H1 (cell line): ENCODE measurements around the gene PBX1. TPM values are rescaled to one million over a fixed set of nuclear protein-coding genes. Genes with fewer than 3 reads are reported as not detected.

ENCODE experiments used
- CTCF ChIA-PET: fragments of 300-600 bp; sonication (Branson Sonifier 250); formaldehyde crosslinking; loops from one replicate; lab custom pipeline; 2021; ENCODE audit not compliant: partially characterized antibody; lab: Charles Lee
- POLR2A ChIA-PET: fragments of 300-600 bp; sonication (Branson Sonifier 250); formaldehyde crosslinking; loops from one replicate; lab custom pipeline; 2021; ENCODE audit warnings: inconsistent platforms; ENCODE audit not compliant: partially characterized antibody; lab: Charles Lee
- DNase-seq, 2 experiments: peaks; one replicate each; pipeline versions ENCODE4 v3.0.0 to v3.0.0-alpha.2; 2010 to 2022; ENCODE audit warnings: low spot score in 2 of 2, low read depth in 1 of 2, mixed read lengths in 1 of 2
- FAIRE-seq: peaks from 2 replicates; lab custom pipeline; 2011; peaks lifted over from hg19 to GRCh38; lab: Jason Lieb, UNC
- H2AFZ ChIP-seq: 2 replicates; pipeline ENCODE4 v1.8.1; 2012; ENCODE audit warnings: low read length, inconsistent platforms
- H2AK5ac ChIP-seq: 2 replicates; pipeline ENCODE4 v1.6.1; 2013; ENCODE audit warnings: low read depth, low read length
- H2BK120ac ChIP-seq: replicated peaks from 2 replicates; pipeline ENCODE3; 2013; ENCODE audit warnings: low read depth, low read length, inconsistent platforms
- H2BK12ac ChIP-seq: 2 replicates; pipeline ENCODE4 v1.6.1; 2013; ENCODE audit warnings: low read depth, low read length
- H2BK15ac ChIP-seq: 2 replicates; pipeline ENCODE4 v1.6.1; 2013; ENCODE audit warnings: low read length
- H2BK20ac ChIP-seq: 2 replicates; pipeline ENCODE4 v1.6.1; 2013; ENCODE audit warnings: low read length
- H2BK5ac ChIP-seq: 2 replicates; pipeline ENCODE4 v1.6.1; 2013; ENCODE audit warnings: low read depth, low read length
- H3K14ac ChIP-seq: 2 replicates; pipeline ENCODE4 v1.6.1; 2013; ENCODE audit warnings: inconsistent platforms; ENCODE audit not compliant: insufficient read length
- H3K18ac ChIP-seq: 2 replicates; pipeline ENCODE4 v1.6.1; 2013; ENCODE audit warnings: low read length; ENCODE audit errors: extremely low read depth
- H3K23ac ChIP-seq: 2 replicates; pipeline ENCODE4 v1.6.1; 2013; ENCODE audit warnings: inconsistent platforms; ENCODE audit not compliant: insufficient read length
- H3K23me2 ChIP-seq: 2 replicates; pipeline ENCODE4 v1.6.1; 2013; ENCODE audit warnings: low read depth, low read length
- H3K27ac ChIP-seq: 2 replicates; pipeline ENCODE4 v1.6.1; 2011; ENCODE audit warnings: low read depth, low read length, inconsistent platforms
- H3K27me3 ChIP-seq, 4 experiments: replicated peaks in 1 of 4; 1 replicate in 1 of 4; 2 replicates in 3 of 4; pipeline versions ENCODE4 v1.6.1 to v1.8.1; 2011 to 2013; ENCODE audit warnings: low read length in 3 of 4, mild to moderate bottlenecking in 3 of 4, inconsistent platforms in 2 of 4, mixed read lengths in 2 of 4, moderate library complexity in 1 of 4; ENCODE audit not compliant: control insufficient read depth in 3 of 4, insufficient read depth in 3 of 4; ENCODE audit errors: extremely low read depth in 1 of 4
- H3K36me3 ChIP-seq, 4 experiments: 2 replicates each; pipeline versions ENCODE4 v1.6.1 to v1.8.1; 2011 to 2013; ENCODE audit warnings: mild to moderate bottlenecking in 4 of 4, low read length in 3 of 4, moderate library complexity in 2 of 4, control low read depth in 1 of 4, inconsistent platforms in 1 of 4; ENCODE audit not compliant: insufficient read depth in 4 of 4, control insufficient read depth in 2 of 4
- H3K4ac ChIP-seq: replicated peaks from 2 replicates; pipeline ENCODE3; 2013; ENCODE audit warnings: low read length, low read depth, mixed read lengths, inconsistent platforms; ENCODE audit not compliant: insufficient read length
- H3K4me1 ChIP-seq, 4 experiments: replicated peaks in 1 of 4; 1 replicate in 1 of 4; 2 replicates in 3 of 4; pipeline versions ENCODE4 v1.6.1 to v1.8.1; 2011 to 2013; ENCODE audit warnings: low read length in 3 of 4, inconsistent platforms in 2 of 4, mixed read lengths in 1 of 4; ENCODE audit not compliant: insufficient read depth in 4 of 4, control insufficient read depth in 3 of 4
- H3K4me2 ChIP-seq, 2 experiments: 2 replicates each; pipeline versions ENCODE4 v1.6.1 to v1.8.1; 2011 to 2013; ENCODE audit warnings: low read depth in 2 of 2, low read length in 2 of 2, control low read depth in 1 of 2, inconsistent platforms in 1 of 2, mild to moderate bottlenecking in 1 of 2; ENCODE audit not compliant: insufficient read depth in 1 of 2
- H3K4me3 ChIP-seq, 4 experiments: fragments of 200-600, 300-600 bp in 1 of 4; sonication (generic), shearing (Covaris generic), sonication (Bioruptor Twin) in 1 of 4; 2 replicates each; pipeline versions ENCODE4 v1.5.1 to v1.8.1; 2011 to 2016; ENCODE audit warnings: low read length in 4 of 4, low read depth in 3 of 4, control low read depth in 2 of 4, inconsistent platforms in 2 of 4, mild to moderate bottlenecking in 2 of 4, mixed read lengths in 1 of 4, moderate library complexity in 1 of 4; ENCODE audit not compliant: insufficient read depth in 2 of 4; ENCODE audit errors: extremely low read depth in 1 of 4
- H3K56ac ChIP-seq: replicated peaks from 2 replicates; pipeline ENCODE3; 2013; ENCODE audit warnings: low read depth, mild to moderate bottlenecking, mixed read lengths, low read length, inconsistent platforms; ENCODE audit not compliant: insufficient read length
- H3K79me1 ChIP-seq: 2 replicates; pipeline ENCODE4 v1.6.1; 2013; ENCODE audit warnings: low read depth, low read length, control low read depth
- H3K79me2 ChIP-seq, 2 experiments: 2 replicates each; pipeline versions ENCODE4 v1.6.1 to v1.8.1; 2012 to 2013; ENCODE audit warnings: low read length in 2 of 2, mild to moderate bottlenecking in 2 of 2, inconsistent platforms in 1 of 2; ENCODE audit not compliant: insufficient read depth in 2 of 2, control insufficient read depth in 1 of 2
- H3K9ac ChIP-seq, 4 experiments: replicated peaks in 1 of 4; 1 replicate in 1 of 4; 2 replicates in 3 of 4; pipeline versions ENCODE4 v1.6.1 to v1.8.1; 2011 to 2013; ENCODE audit warnings: low read depth in 3 of 4, low read length in 3 of 4, control low read depth in 2 of 4, mild to moderate bottlenecking in 2 of 4, moderate library complexity in 2 of 4, inconsistent platforms in 1 of 4; ENCODE audit errors: extremely low read depth in 1 of 4
- H3K9me3 ChIP-seq, 2 experiments: 2 replicates each; pipeline versions ENCODE4 v1.6.1 to v1.8.1; 2012 to 2013; ENCODE audit warnings: mild to moderate bottlenecking in 2 of 2, moderate library complexity in 2 of 2, control low read depth in 1 of 2, inconsistent platforms in 1 of 2, low read depth in 1 of 2, low read length in 1 of 2, mixed read lengths in 1 of 2; ENCODE audit not compliant: insufficient read depth in 2 of 2
- H4K20me1 ChIP-seq, 2 experiments: replicated peaks in 1 of 2; 2 replicates each; pipeline versions ENCODE3 to v1.8.1; 2011 to 2013; ENCODE audit warnings: inconsistent platforms in 2 of 2, low read length in 2 of 2, mild to moderate bottlenecking in 1 of 2; ENCODE audit not compliant: insufficient read depth in 2 of 2, control insufficient read depth in 1 of 2
- H4K5ac ChIP-seq: 2 replicates; pipeline ENCODE4 v1.6.1; 2013; ENCODE audit warnings: low read length, low read depth, mixed read lengths, inconsistent platforms; ENCODE audit not compliant: insufficient read length
- H4K8ac ChIP-seq: 2 replicates; pipeline ENCODE4 v1.8.0; 2013; ENCODE audit warnings: mild to moderate bottlenecking, moderate library complexity, low read length, inconsistent platforms; ENCODE audit not compliant: insufficient read depth; ENCODE audit errors: extremely low read depth
- H4K91ac ChIP-seq: replicated peaks from 2 replicates; pipeline ENCODE3; 2013; ENCODE audit warnings: low read length, mixed read lengths, inconsistent platforms; ENCODE audit not compliant: insufficient read length
- ASH2L ChIP-seq: fragments of 200-600, 300-600 bp; sonication (generic); IDR thresholded peaks from one replicate; pipeline ENCODE4 v1.7.1; 2017; ENCODE audit warnings: low read length
- BRCA1 ChIP-seq: IDR thresholded peaks from 2 replicates; pipeline ENCODE4 v1.6.1; 2012; ENCODE audit warnings: low read depth, low read length, improper control_type of control experiment
- WGBS, 2 experiments: shearing (Covaris generic) in 1 of 2; methylation state at CpG; one replicate each; pipeline versions ENCODE4 v1.1.6 to v1.1.7; 2013 to 2015; ENCODE audit warnings: low lambda C conversion rate in 2 of 2, mixed read lengths in 2 of 2, inconsistent platforms in 1 of 2, low coverage in 1 of 2, missing lambda C conversion rate in 1 of 2; ENCODE audit not compliant: insufficient replicate concordance in 2 of 2, insufficient coverage in 1 of 2, insufficient read length in 1 of 2; ENCODE audit errors: extremely low coverage in 1 of 2, missing lambda C conversion rate in 1 of 2; 5-methylcytosine and 5-hydroxymethylcytosine counted together
- polyA plus RNA-seq, 7 experiments: library from polyadenylated mRNA; depleted of rRNA in 3 of 7; stranded (reverse) in 5 of 7; unstranded in 2 of 7; fragments of >200 nt in 5 of 7; fragments of 200-250 nt in 2 of 7; gene quantifications; 1 replicate in 5 of 7; 2 replicates in 1 of 7; 4 replicates in 1 of 7; pipeline versions ENCODE4 v1.2.1 to v1.2.3, GENCODE V29; 2011 to 2013; ENCODE audit warnings: missing spikeins in 2 of 7, mixed read lengths in 2 of 7
- total RNA-seq: library from RNA; stranded (reverse); fragmentation: NEBNext Ultra II Directional; extraction: Animal tissue kit (Norgen Biotek cat#: 25700); gene quantifications from 2 replicates; pipeline ENCODE4 v1.2.1, GENCODE V29; 2021

Gene PBX1
- total and polyA plus RNA-seq, 2 of the 8 experiments (the other 6 are each of a cell fraction or from before 2014, with no cell fraction given), result 87.4 to 124 TPM

- peaks cover 6 to 17% (median 16%) of the 10 kb centered on the region in 4 experiments; a peak in 6 of 7 replicates for H3K4me1 ChIP-seq
- FAIRE-seq (no peak), DNase-seq (no peak)
- H3K9me3 ChIP-seq, result no peaks in the 10 kb centered on the region
- H4K5ac ChIP-seq, result no peak overlapping the region
- no peak overlapping the region for H4K8ac ChIP-seq
- no peak overlapping the region for H3K4ac ChIP-seq
- no peaks in the 10 kb centered on the region for H3K27me3 ChIP-seq
- WGBS, 2 experiments, result 81% methylated on average over 2 of the region's 2 CpGs; no CpG with 5 or more reads in 1 of the 2 experiments
- H3K27ac ChIP-seq, result no peak overlapping the region
- H3K79me1 ChIP-seq, result peaks cover 23% of the 10 kb centered on the region
- H2BK12ac ChIP-seq, result no peak overlapping the region
- H2BK20ac ChIP-seq, result no peak overlapping the region
- H4K91ac ChIP-seq, result no peak overlapping the region
- ChIA-PET POLR2A (interaction anchor here (0.8 kb wide), 1 partner anchor 101 kb away, joined by 3 read pairs; the partner anchor contains the start of gene PBX1), CTCF (interaction anchor here (1.2 to 4.0 kb wide), 7 partner anchors 13 to 149 kb away, joined by 3 to 16 read pairs (median 4); no protein-coding TSS in a partner anchor)
- H3K23me2 ChIP-seq, result no peaks in the 10 kb centered on the region
- no peak overlapping the region for H3K23ac ChIP-seq
- no peak overlapping the region for H3K9ac ChIP-seq
- peak overlapping the region in 1 of 2 experiments; percentile 33; a peak in 2 of 4 replicates for H3K4me2 ChIP-seq
- no peak overlapping the region for H2BK15ac ChIP-seq
- no peak overlapping the region for H3K56ac ChIP-seq
- H2BK5ac ChIP-seq, result no peak overlapping the region
- H2BK120ac ChIP-seq, result no peak overlapping the region
- TF ChIP-seq ASH2L (peak; percentile 0), BRCA1 (no peak)
- H3K18ac ChIP-seq, result no peak overlapping the region
- no peak overlapping the region for H2AK5ac ChIP-seq
- peaks cover 17 to 18% of the 10 kb centered on the region in 2 experiments for H4K20me1 ChIP-seq
- H2AFZ ChIP-seq, result no peak overlapping the region
- H3K14ac ChIP-seq, result no peak overlapping the region
- H3K36me3 ChIP-seq, result no peaks in the 10 kb centered on the region
- peaks cover 15 to 98% of the 10 kb centered on the region in 2 experiments for H3K79me2 ChIP-seq
- no peak overlapping the region for H3K4me3 ChIP-seq
Measured at GRCh38 chr1:164660412-164660772, 101.4 kb downstream of the PBX1 start.
